HG03025 (cell line): ENCODE data around the gene PKMYT1.

ENCODE experiments used
- ATAC-seq: cut with Tn5 transposase; IDR thresholded peaks from one replicate; pipeline ENCODE4 v1.9.1; 2021; ENCODE audit warnings: mild to moderate bottlenecking, moderate library complexity; ENCODE audit not compliant: unreplicated experiment, low FRiP score

The PKMYT1 gene

GRCh38 chr16:2980227-2981176, at the start of gene PKMYT1:
TSS of gene PKMYT1 (minus strand) at chr16:2980446. CDS start at chr16:2979657, 789 bp downstream.
- peak; percentile 67 for ATAC-seq

GRCh38 chr16:3029491-3030221, 49.4 kb upstream of the PKMYT1 start:
- no peak for ATAC-seq

DNA sequence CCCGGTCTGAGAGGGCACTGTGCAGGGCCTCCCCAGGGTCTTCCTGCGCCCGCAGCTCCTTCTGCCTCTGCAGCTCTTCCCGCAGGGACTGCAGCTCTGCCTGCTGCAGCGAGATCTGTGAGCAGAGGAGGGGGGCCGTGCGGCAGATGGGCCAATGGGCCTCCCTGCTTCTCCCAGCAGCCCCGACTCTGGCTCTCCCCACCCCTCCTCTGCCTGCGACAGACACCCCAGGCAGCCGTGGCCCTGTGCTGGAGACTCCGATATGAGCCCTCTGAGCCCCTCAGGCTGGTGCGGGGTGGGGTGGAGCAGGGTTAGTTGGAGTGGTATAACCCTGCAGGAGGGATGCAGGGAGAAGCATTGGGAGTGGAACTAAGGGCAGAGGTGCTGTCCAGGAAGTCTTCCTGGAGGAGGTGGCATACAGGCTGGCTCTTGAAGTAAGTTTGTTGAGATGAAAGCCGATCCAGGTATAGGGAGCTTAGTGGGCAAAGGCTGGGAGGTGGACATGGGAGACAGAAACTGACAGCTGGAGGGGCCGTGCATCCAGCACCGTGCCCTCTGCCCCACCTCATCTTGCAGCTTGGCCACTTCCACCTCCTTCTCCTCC, 48.6 kb upstream of the PKMYT1 start:
- no peak for ATAC-seq

GRCh38 chr16:3027983-3028715, 47.9 kb upstream of the PKMYT1 start:
- no peak for ATAC-seq

DNA sequence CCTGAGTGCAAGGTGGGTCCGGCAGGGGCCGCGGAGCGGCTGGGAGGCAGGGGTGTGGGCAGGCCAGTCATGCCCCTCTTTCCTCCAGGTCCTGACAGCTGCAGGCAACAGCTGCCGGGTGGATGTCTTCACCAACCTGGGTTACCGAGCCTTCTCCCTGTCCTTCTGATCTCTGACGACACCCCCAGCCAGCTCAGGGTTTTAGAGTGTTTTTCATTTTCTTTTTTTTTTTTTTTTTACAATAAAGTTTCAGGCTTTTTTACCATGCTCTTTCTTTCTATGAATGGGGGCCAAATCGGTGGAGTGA, 47.2 kb upstream of the PKMYT1 start:
- ATAC-seq = no peak

DNA sequence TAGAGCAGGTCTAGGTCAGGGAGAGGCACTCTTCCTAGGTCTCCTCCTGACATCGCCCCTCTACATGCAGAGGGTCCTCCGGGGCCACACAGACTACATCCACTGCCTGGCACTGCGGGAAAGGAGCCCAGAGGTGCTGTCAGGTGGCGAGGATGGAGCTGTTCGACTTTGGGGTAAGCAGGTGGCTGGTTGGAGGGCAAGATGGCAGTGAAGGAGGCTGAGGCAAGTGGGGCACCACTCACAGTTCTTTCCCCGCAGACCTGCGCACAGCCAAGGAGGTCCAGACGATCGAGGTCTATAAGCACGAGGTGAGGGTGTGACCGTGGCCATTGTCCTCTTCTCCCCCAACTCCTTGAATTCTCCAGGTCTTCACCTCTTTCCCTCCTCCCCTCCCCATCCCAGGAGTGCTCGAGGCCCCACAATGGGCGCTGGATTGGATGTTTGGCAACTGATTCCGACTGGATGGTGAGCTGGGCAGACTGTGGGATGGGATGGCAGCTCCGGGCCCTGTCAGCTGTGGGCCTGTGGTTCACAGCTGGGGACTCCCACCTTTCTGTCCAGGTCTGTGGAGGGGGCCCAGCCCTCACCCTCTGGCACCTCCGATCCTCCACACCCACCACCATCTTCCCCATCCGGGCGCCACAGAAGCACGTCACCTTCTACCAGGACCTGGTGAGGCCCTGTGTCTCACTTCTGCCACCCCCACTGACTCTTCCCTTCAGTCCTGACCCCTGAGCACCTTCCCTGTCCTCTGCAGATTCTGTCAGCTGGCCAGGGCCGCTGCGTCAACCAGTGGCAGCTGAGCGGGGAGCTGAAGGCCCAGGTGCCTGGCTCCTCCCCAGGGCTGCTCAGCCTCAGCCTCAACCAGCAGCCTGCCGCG, 46.6 kb upstream of the PKMYT1 start:
- no peak for ATAC-seq

DNA sequence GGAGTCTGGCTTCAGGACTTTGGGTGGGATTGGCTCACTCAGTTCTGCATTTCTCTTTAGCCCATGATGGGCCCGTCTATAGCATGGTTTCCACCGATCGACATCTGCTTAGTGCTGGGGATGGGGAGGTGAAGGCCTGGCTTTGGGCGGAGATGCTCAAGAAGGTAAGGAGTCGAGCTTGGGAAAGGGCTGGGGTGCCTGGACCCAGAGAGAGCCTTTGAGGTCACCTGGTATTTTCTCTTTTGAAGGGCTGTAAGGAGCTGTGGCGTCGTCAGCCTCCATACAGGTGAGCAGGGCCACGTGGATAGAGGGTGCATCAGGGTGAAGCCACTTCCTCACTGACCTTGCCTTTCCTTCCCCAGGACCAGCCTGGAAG, 45.7 kb upstream of the PKMYT1 start:
- no peak for ATAC-seq

- no peak for ATAC-seq
Measured at GRCh38 chr16:3025032-3026002, 45.1 kb upstream of the PKMYT1 start.

GRCh38 chr16:3023669-3024478, 43.6 kb upstream of the PKMYT1 start, which contains the start of the genes HCFC1R1 and THOC6:
TSS of gene HCFC1R1 (minus strand) at chr16:3023942. CDS start at chr16:3023941, 1 bp downstream.
TSS of gene THOC6 (plus strand) at chr16:3024035. CDS start at chr16:3024327, 292 bp downstream.
- peak; percentile 66 for ATAC-seq

- no peak for ATAC-seq
Measured at GRCh38 chr16:3023415-3023668, 43.1 kb upstream of the PKMYT1 start.

DNA sequence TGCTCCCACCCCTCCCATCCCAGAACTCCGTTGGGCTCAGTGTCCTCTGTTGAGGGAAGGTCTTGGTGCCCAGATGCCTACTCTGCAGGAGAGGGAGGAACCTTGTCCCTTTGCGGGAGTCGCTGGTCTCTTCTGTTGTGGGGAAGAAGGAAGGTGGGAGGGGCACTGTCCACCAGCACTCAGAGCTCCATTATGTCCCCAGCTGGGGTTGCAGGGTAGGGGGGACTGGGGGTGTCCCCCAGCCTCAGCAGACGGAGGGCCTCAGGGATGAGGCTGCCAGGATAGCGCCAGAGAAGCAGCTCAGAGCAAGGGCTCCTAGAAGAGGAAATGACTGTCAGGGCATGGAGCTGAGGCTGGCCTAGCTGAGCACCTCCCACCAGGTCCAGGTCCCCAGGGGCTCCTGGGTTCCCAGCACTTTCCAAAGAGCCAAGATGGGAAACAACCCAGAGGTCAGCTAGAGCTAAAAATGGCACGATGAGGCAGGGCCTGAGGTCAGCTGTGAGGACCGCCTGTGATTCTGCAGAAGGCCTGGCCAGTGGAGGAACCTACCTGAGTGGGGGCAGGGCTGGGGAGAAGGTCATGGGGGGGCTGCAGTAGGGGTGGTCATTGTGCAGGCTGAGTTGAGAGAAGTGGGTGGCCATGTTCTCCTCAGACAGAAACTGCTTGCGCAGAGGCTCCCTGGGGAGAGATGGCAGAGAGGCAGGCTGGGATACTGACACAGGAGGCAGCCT, 42.6 kb upstream of the PKMYT1 start:
- no peak for ATAC-seq

DNA sequence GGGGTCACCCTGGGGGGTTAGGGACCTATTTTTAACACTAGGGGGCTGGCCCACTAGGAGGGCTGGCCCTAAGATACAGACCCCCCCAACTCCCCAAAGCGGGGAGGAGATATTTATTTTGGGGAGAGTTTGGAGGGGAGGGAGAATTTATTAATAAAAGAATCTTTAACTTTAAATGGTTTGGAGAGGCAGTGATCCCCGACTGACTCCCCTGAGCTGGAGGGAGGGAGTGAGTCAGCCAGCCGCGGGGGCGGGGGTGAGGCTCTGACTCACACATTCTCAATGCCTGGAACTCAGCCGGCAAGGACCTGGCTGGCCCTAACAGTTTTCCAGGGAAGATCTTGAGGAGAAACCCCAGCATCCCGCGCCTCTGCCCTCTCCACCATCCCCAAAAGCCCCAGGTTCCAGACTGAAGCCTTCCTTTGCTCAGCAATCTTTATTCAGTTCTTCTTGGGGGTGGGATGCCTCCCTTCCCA, 42.0 kb upstream of the PKMYT1 start:
- ATAC-seq = no peak

DNA sequence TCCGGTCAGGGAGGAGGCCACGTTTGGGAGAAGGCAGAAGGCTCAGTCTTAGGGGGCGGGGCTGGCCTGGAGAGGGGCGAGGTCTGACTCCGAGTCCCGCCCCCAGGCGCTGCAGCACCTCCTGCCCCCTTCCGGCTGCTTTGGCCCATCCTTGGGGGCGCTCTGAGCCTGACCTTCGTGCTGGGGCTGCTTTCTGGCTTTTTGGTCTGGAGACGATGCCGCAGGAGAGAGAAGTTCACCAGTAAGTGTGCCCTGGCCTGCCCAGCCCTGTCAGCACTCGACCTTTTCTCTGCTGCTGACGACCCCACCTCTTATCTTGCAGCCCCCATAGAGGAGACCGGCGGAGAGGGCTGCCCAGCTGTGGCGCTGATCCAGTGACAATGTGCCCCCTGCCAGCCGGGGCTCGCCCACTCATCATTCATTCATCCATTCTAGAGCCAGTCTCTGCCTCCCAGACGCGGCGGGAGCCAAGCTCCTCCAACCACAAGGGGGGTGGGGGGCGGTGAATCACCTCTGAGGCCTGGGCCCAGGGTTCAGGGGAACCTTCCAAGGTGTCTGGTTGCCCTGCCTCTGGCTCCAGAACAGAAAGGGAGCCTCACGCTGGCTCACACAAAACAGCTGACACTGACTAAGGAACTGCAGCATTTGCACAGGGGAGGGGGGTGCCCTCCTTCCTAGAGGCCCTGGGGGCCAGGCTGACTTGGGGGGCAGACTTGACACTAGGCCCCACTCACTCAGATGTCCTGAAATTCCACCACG, 41.4 kb upstream of the PKMYT1 start:
- ATAC-seq = no peak

DNA sequence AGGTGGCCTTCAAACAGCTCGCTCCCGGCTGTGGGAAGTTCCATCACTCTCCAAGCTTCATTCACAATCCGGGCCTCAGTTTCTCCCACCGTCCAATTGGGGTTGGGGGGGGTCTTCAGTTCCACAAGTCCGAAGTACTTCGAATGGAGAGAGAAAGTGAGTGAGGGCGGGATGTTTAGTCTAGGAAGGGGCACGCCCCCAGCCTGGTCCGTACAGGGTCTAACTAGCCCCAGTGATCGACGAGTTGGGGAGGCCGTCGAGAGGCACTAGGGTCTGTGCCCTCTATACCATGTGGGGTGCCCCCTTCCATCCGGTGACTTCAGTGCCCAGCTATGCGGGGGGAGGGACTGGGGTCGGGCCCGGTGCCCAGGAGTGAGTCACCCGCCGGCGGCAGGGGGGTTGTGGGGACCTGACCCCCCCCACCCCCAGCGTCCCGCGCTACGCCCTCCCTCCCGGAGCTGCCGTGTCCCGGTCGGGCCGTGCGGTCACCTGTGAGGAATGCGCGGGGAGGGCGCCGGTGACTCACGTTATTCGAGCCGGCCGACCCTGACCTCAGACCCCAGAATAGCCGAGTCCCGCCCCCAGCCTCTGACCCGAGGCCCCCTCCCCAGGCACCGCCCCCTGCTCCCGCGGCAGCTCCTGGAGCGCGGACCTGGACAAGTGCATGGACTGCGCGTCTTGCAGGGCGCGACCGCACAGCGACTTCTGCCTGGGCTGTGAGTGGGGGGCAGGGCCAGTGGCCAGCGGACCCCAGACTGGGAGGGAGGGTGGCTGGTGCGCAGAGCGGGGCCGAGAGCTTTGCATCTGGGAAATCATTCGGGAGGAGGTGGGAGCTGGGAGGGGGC, 40.6 kb upstream of the PKMYT1 start:
- ATAC-seq = no peak

DNA sequence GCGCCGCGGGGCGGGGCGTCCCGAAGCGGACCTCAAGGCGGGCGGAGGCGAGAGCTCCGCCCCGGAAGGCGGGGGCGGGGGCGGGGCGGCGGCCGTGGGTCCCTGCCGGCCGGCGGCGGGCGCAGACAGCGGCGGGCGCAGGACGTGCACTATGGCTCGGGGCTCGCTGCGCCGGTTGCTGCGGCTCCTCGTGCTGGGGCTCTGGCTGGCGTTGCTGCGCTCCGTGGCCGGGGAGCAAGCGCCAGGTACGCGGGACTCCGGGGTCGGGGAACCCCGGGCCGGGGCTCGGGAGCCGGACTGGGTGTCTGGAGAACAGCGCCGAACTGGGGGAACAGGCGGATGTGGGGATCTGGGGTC, 40.0 kb upstream of the PKMYT1 start, which contains the start of gene TNFRSF12A:
Gene TNFRSF12A (plus strand): TSS at position 122 of the 357 bp plus-strand sequence. CDS start 30 bp downstream, at position 152.
- no peak for ATAC-seq
